Mesenchymal stem cell (in vitro differentiated cells and primary cell): ENCODE results near the gene TMEM178B.

Source experiments
- DNase-seq: peaks from one replicate; pipeline ENCODE4 v3.0.0-alpha.2; 2013
- H2AFZ ChIP-seq: one replicate; pipeline ENCODE4 v1.6.1; 2013; ENCODE audit warnings: low read depth, mild to moderate bottlenecking, control low read depth, inconsistent platforms, low read length, moderate library complexity
- H2AK5ac ChIP-seq: 2 replicates; pipeline ENCODE4 v1.6.1; 2013; ENCODE audit warnings: low read length, moderate library complexity, mild to moderate bottlenecking, inconsistent platforms; ENCODE audit not compliant: severe bottlenecking
- H2BK120ac ChIP-seq: one replicate; pipeline ENCODE4 v1.6.1; 2013; ENCODE audit warnings: low read depth, mild to moderate bottlenecking, inconsistent platforms, low read length, moderate library complexity
- H2BK12ac ChIP-seq, 2 experiments: one replicate each; pipeline ENCODE4 v1.6.1; 2013; ENCODE audit warnings: inconsistent platforms in 2 of 2, low read length in 2 of 2, mild to moderate bottlenecking in 2 of 2, moderate library complexity in 2 of 2, control low read depth in 1 of 2
- H2BK15ac ChIP-seq: one replicate; pipeline ENCODE4 v1.6.1; 2013; ENCODE audit warnings: mild to moderate bottlenecking, low read depth, inconsistent platforms; ENCODE audit not compliant: poor library complexity, severe bottlenecking
- H2BK5ac ChIP-seq: 2 replicates; pipeline ENCODE4 v1.6.1; 2013; ENCODE audit warnings: low read depth, mild to moderate bottlenecking, low read length, control low read depth, inconsistent platforms; ENCODE audit not compliant: poor library complexity, severe bottlenecking
- H3K14ac ChIP-seq, 2 experiments: one replicate each; pipeline ENCODE4 v1.6.1; 2013; ENCODE audit warnings: inconsistent platforms in 2 of 2, low read length in 2 of 2, control low read depth in 1 of 2, mild to moderate bottlenecking in 1 of 2, moderate library complexity in 1 of 2
- H3K18ac ChIP-seq, 2 experiments: one replicate each; pipeline ENCODE4 v1.6.1; 2013; ENCODE audit warnings: inconsistent platforms in 2 of 2, low read length in 2 of 2, control low read depth in 1 of 2, low read depth in 1 of 2, mild to moderate bottlenecking in 1 of 2
- H3K23ac ChIP-seq, 2 experiments: one replicate each; pipeline ENCODE4 v1.6.1; 2013; ENCODE audit warnings: inconsistent platforms in 2 of 2, low read length in 2 of 2, mild to moderate bottlenecking in 2 of 2, moderate library complexity in 2 of 2, control low read depth in 1 of 2
- H3K27ac ChIP-seq: 2 replicates; pipeline ENCODE4 v1.5.1; 2013; ENCODE audit warnings: mild to moderate bottlenecking, moderate library complexity, low read length, control low read depth, inconsistent platforms; ENCODE audit not compliant: poor library complexity, severe bottlenecking
- H3K27me3 ChIP-seq, 2 experiments: 2 replicates each; pipeline versions ENCODE4 v1.6.1 to v1.7.0; 2013; ENCODE audit warnings: low read length in 2 of 2, mild to moderate bottlenecking in 2 of 2, moderate library complexity in 2 of 2, control low read depth in 1 of 2, inconsistent platforms in 1 of 2; ENCODE audit not compliant: control insufficient read depth in 1 of 2, insufficient read depth in 1 of 2
- H3K36me3 ChIP-seq, 2 experiments: 2 replicates each; pipeline versions ENCODE4 v1.6.1 to v1.7.0; 2013; ENCODE audit warnings: low read length in 2 of 2, control low read depth in 1 of 2, inconsistent platforms in 1 of 2, low read depth in 1 of 2, mild to moderate bottlenecking in 1 of 2; ENCODE audit not compliant: insufficient read depth in 2 of 2, control insufficient read depth in 1 of 2
- H3K4ac ChIP-seq, 2 experiments: one replicate each; pipeline ENCODE4 v1.6.1; 2013; ENCODE audit warnings: inconsistent platforms in 2 of 2, low read length in 2 of 2, mild to moderate bottlenecking in 2 of 2, moderate library complexity in 2 of 2, control low read depth in 1 of 2, low read depth in 1 of 2
- H3K4me1 ChIP-seq: 2 replicates; pipeline ENCODE4 v1.6.1; 2013; ENCODE audit warnings: low read depth, low read length, control low read depth; ENCODE audit not compliant: control insufficient read depth, insufficient read depth
- H3K4me2 ChIP-seq: 2 replicates; pipeline ENCODE4 v1.6.1; 2013; ENCODE audit warnings: low read length, mild to moderate bottlenecking, inconsistent platforms; ENCODE audit not compliant: poor library complexity, severe bottlenecking
- H3K4me3 ChIP-seq, 2 experiments: 2 replicates each; pipeline versions ENCODE4 v1.5.1 to v1.7.0; 2013; ENCODE audit warnings: low read length in 2 of 2, mild to moderate bottlenecking in 2 of 2, control low read depth in 1 of 2, low read depth in 1 of 2; ENCODE audit not compliant: insufficient read depth in 1 of 2
- H3K79me1 ChIP-seq: replicated peaks from 2 replicates; pipeline ENCODE4 v1.6.1; 2013; ENCODE audit warnings: mild to moderate bottlenecking, control low read depth, low read length, inconsistent platforms; ENCODE audit not compliant: poor library complexity, severe bottlenecking
- H3K9ac ChIP-seq: 2 replicates; pipeline ENCODE4 v1.7.0; 2013; ENCODE audit warnings: mild to moderate bottlenecking, low read length, moderate library complexity
- H3K9me3 ChIP-seq: 2 replicates; pipeline ENCODE4 v1.7.0; 2013; ENCODE audit warnings: mild to moderate bottlenecking, low read length; ENCODE audit not compliant: control insufficient read depth
- H4K8ac ChIP-seq: one replicate; pipeline ENCODE4 v1.6.1; 2013; ENCODE audit warnings: inconsistent platforms, mild to moderate bottlenecking, low read length, moderate library complexity
- H4K91ac ChIP-seq: one replicate; pipeline ENCODE4 v1.6.1; 2013; ENCODE audit warnings: mild to moderate bottlenecking, low read length, inconsistent platforms
- WGBS: methylation state at CpG from one replicate; pipeline ENCODE4 v1.1.7; 2013; ENCODE audit warnings: mixed read lengths; 5-methylcytosine and 5-hydroxymethylcytosine counted together

Gene TMEM178B

GRCh38 chr7:141221007-141221612, 147.2 kb downstream of the TMEM178B start:
- no peak overlapping the region for H4K8ac ChIP-seq
- no peak overlapping the region for H3K27ac ChIP-seq
- no peak for DNase-seq
- peaks cover 0 to 3% of the 10 kb centered on the region in 2 experiments for H3K27me3 ChIP-seq
- 52% methylated on average over 2 of the region's 2 CpGs for WGBS
- peaks cover 0 to 6% of the 10 kb centered on the region in 2 experiments for H3K36me3 ChIP-seq
- peaks cover 3% of the 10 kb centered on the region for H3K79me1 ChIP-seq
- H2AFZ ChIP-seq: no peak overlapping the region
- H4K91ac ChIP-seq: no peak overlapping the region
- H2BK5ac ChIP-seq: no peak overlapping the region
- no peak overlapping the region for H3K4me2 ChIP-seq
- no peaks in the 10 kb centered on the region for H3K9me3 ChIP-seq
- no peak overlapping the region for H3K14ac ChIP-seq
- H3K18ac ChIP-seq: no peak overlapping the region
- H3K4ac ChIP-seq: no peak overlapping the region
- H3K4me1 ChIP-seq: no peaks in the 10 kb centered on the region
- no peak overlapping the region for H2BK120ac ChIP-seq
- H2AK5ac ChIP-seq: no peak overlapping the region
- H3K23ac ChIP-seq: no peak overlapping the region
- H2BK12ac ChIP-seq: no peak overlapping the region
- H2BK15ac ChIP-seq: no peak overlapping the region
- H3K9ac ChIP-seq: no peak overlapping the region
- no peak overlapping the region for H3K4me3 ChIP-seq

GRCh38 chr7:141225916-141226618, 152.2 kb downstream of the TMEM178B start:
- no peak overlapping the region for H2AK5ac ChIP-seq
- no peak for DNase-seq
- no peak overlapping the region for H3K23ac ChIP-seq
- no peaks in the 10 kb centered on the region for H3K36me3 ChIP-seq
- no peaks in the 10 kb centered on the region for H3K9me3 ChIP-seq
- H2BK5ac ChIP-seq: no peak overlapping the region
- peaks cover 2% of the 10 kb centered on the region for H3K79me1 ChIP-seq
- no peak overlapping the region for H3K14ac ChIP-seq
- H2BK12ac ChIP-seq: no peak overlapping the region
- no peak overlapping the region for H2AFZ ChIP-seq
- H3K4me3 ChIP-seq: no peak overlapping the region
- H3K18ac ChIP-seq: no peak overlapping the region
- H3K4me1 ChIP-seq: no peaks in the 10 kb centered on the region
- H3K27ac ChIP-seq: no peak overlapping the region
- no peak overlapping the region for H2BK15ac ChIP-seq
- H4K8ac ChIP-seq: no peak overlapping the region
- 77% methylated on average over 8 of the region's 8 CpGs for WGBS
- no peaks in the 10 kb centered on the region for H3K27me3 ChIP-seq
- H3K4me2 ChIP-seq: no peak overlapping the region
- H4K91ac ChIP-seq: no peak overlapping the region
- no peak overlapping the region for H3K4ac ChIP-seq
- H2BK120ac ChIP-seq: no peak overlapping the region
- no peak overlapping the region for H3K9ac ChIP-seq

- Histone ChIP-seq H2BK120ac (no peak overlapping the region), H4K8ac (no peak overlapping the region), H3K18ac (no peak overlapping the region), H2AK5ac (no peak overlapping the region), H3K27ac (no peak overlapping the region), H3K9ac (no peak overlapping the region), H3K79me1 (peaks cover 2% of the 10 kb centered on the region), H2BK5ac (no peak overlapping the region), H3K14ac (no peak overlapping the region), H3K9me3 (no peaks in the 10 kb centered on the region), H3K27me3 (no peaks in the 10 kb centered on the region), H3K4ac (no peak overlapping the region), H3K36me3 (no peaks in the 10 kb centered on the region), H3K23ac (no peak overlapping the region), H3K4me1 (no peaks in the 10 kb centered on the region), H4K91ac (no peak overlapping the region), H2BK15ac (no peak overlapping the region), H3K4me3 (no peak overlapping the region), H2AFZ (no peak overlapping the region), H2BK12ac (no peak overlapping the region), H3K4me2 (no peak overlapping the region)
- 78% methylated on average over 4 of the region's 4 CpGs for WGBS
- no peak for DNase-seq
These were observed 153.6 kb downstream of the TMEM178B start for GRCh38 chr7:141227454-141227853.

GRCh38 chr7:141228482-141228881, 154.6 kb downstream of the TMEM178B start:
- Histone ChIP-seq H3K4ac (no peak overlapping the region), H2AFZ (no peak overlapping the region), H3K27me3 (no peaks in the 10 kb centered on the region), H3K9me3 (no peaks in the 10 kb centered on the region), H2AK5ac (no peak overlapping the region), H3K14ac (no peak overlapping the region), H3K79me1 (peaks cover 8% of the 10 kb centered on the region), H2BK15ac (no peak overlapping the region), H3K4me3 (no peak overlapping the region), H3K9ac (no peak overlapping the region), H3K23ac (no peak overlapping the region), H2BK12ac (no peak overlapping the region), H3K4me2 (no peak overlapping the region), H4K8ac (no peak overlapping the region), H2BK120ac (no peak overlapping the region), H3K27ac (no peak overlapping the region), H3K18ac (no peak overlapping the region), H2BK5ac (no peak overlapping the region), H4K91ac (no peak overlapping the region), H3K4me1 (no peaks in the 10 kb centered on the region), H3K36me3 (no peaks in the 10 kb centered on the region)
- DNase-seq: no peak
- WGBS: 93% methylated on average over 4 of the region's 5 CpGs
